PC-3 (cell line): ENCODE results near the gene NSDHL. TPM values are rescaled to one million over a fixed set of nuclear protein-coding genes. Genes with fewer than 3 reads are reported as not detected.

ENCODE experiments used
- ATAC-seq: fragments of 200-7000 bp; cut with Tn5 transposase; 2 replicates; pipeline ENCODE4 v1.9.1; 2020; ENCODE audit warnings: mild to moderate bottlenecking, moderate library complexity
- BruUV-seq: library from RNA; stranded (reverse); fragments of 400-500 nt; replicated peaks from 2 replicates; lab custom pipeline; 2021; lab: Mats Ljungman, UMichigan
- CTCF ChIA-PET: fragments of 300-600 bp; sonication (Branson Sonifier 250); formaldehyde crosslinking; loops from one replicate; lab custom pipeline; 2022; ENCODE audit warnings: antibody characterized with exemption; lab: Charles Lee
- POLR2A ChIA-PET: fragments of 300-600 bp; sonication (Branson Sonifier 250); formaldehyde crosslinking; loops from one replicate; lab custom pipeline; 2022; ENCODE audit warnings: antibody characterized with exemption; ENCODE audit not compliant: unreplicated experiment; lab: Charles Lee
- DNase-seq: peaks from one replicate; pipeline ENCODE4 v3.0.0-alpha.2; 2015
- H2AFZ ChIP-seq: fragments of 300-600 bp; sonication (generic); 2 replicates; pipeline ENCODE4 v1.6.0; 2016; ENCODE audit warnings: antibody characterized with exemption, low read length
- H3F3A ChIP-seq: fragments of 300-600 bp; sonication (generic); one replicate; pipeline ENCODE4 v1.6.0; 2017; ENCODE audit warnings: antibody characterized with exemption, low read length, control low read depth, mild to moderate bottlenecking; ENCODE audit not compliant: unreplicated experiment
- H3K27ac ChIP-seq: fragments of 300-600 bp; sonication (generic); 2 replicates; pipeline ENCODE4 v1.5.1; 2016; ENCODE audit warnings: mild to moderate bottlenecking, low read length
- H3K27me3 ChIP-seq: fragments of 300-600 bp; sonication (generic); 2 replicates; pipeline ENCODE4 v1.6.1; 2016; ENCODE audit warnings: low read length, mixed read lengths
- H3K36me3 ChIP-seq: fragments of 300-600 bp; sonication (generic); 2 replicates; pipeline ENCODE4 v1.6.1; 2016; ENCODE audit warnings: low read depth, mixed run types, low read length, mixed read lengths
- H3K4me1 ChIP-seq: fragments of 300-600 bp; sonication (generic); 2 replicates; pipeline ENCODE4 v1.5.1; 2016; ENCODE audit warnings: low read length; ENCODE audit not compliant: insufficient read depth
- H3K4me2 ChIP-seq: fragments of 300-600 bp; sonication (generic); 2 replicates; pipeline ENCODE4 v1.6.0; 2016; ENCODE audit warnings: low read length
- H3K4me3 ChIP-seq: fragments of 300-600 bp; sonication (generic); 2 replicates; pipeline ENCODE4 v1.5.1; 2016; ENCODE audit warnings: mild to moderate bottlenecking, low read length, mixed read lengths
- H3K79me2 ChIP-seq: fragments of 300-600 bp; sonication (generic); 2 replicates; pipeline ENCODE4 v1.6.1; 2017; ENCODE audit warnings: low read length, mixed read lengths
- H3K9ac ChIP-seq: fragments of 300-600 bp; sonication (generic); 2 replicates; pipeline ENCODE4 v1.6.0; 2016; ENCODE audit warnings: mild to moderate bottlenecking, low read length
- H3K9me2 ChIP-seq: fragments of 300-600 bp; sonication (generic); replicated peaks from 2 replicates; pipeline ENCODE4 v1.6.1; 2016; ENCODE audit warnings: mixed run types, low read length, mixed read lengths
- H3K9me3 ChIP-seq: fragments of 300-600 bp; sonication (generic); 2 replicates; pipeline ENCODE4 v1.6.1; 2016; ENCODE audit warnings: low read length, mixed read lengths
- H4K20me1 ChIP-seq: fragments of 300-600 bp; sonication (generic); 2 replicates; pipeline ENCODE4 v1.6.1; 2016; ENCODE audit warnings: low read length, mixed read lengths
- EZH2 ChIP-seq: fragments of 300-600 bp; sonication (generic); IDR thresholded peaks from one replicate; pipeline ENCODE4 v1.6.1; 2017; ENCODE audit warnings: antibody characterized with exemption, mild to moderate bottlenecking, low read length; ENCODE audit not compliant: unreplicated experiment
- EZH2phosphoT487 ChIP-seq: fragments of 300-600 bp; sonication (generic); IDR thresholded peaks from 2 replicates; pipeline ENCODE4 v1.6.1; 2018; ENCODE audit warnings: mild to moderate bottlenecking, antibody characterized with exemption, low read length, borderline replicate concordance
- intact Hi-C: fragments of 100-400 bp; cut with micrococcal nuclease; formaldehyde crosslinking; loops from 2 replicates; pipeline ENCODE4 v1.9.0; 2023
- total RNA-seq: library from RNA; depleted of rRNA; stranded (reverse); fragments of >200 nt; gene quantifications from 2 replicates; pipeline ENCODE4 v1.2.3, GENCODE V29; 2014
- TF ChIP-seq, protein P1 (sequence below): fragments of 300-600 bp; sonication (generic); conservative IDR thresholded peaks from 2 replicates; pipeline ENCODE4 v1.5.1; 2017; ENCODE audit warnings: antibody characterized with exemption, low read depth, mild to moderate bottlenecking, low read length

NSDHL gene
- total RNA-seq, 1 experiment from 2014 or later: 33.7 TPM

DNA sequence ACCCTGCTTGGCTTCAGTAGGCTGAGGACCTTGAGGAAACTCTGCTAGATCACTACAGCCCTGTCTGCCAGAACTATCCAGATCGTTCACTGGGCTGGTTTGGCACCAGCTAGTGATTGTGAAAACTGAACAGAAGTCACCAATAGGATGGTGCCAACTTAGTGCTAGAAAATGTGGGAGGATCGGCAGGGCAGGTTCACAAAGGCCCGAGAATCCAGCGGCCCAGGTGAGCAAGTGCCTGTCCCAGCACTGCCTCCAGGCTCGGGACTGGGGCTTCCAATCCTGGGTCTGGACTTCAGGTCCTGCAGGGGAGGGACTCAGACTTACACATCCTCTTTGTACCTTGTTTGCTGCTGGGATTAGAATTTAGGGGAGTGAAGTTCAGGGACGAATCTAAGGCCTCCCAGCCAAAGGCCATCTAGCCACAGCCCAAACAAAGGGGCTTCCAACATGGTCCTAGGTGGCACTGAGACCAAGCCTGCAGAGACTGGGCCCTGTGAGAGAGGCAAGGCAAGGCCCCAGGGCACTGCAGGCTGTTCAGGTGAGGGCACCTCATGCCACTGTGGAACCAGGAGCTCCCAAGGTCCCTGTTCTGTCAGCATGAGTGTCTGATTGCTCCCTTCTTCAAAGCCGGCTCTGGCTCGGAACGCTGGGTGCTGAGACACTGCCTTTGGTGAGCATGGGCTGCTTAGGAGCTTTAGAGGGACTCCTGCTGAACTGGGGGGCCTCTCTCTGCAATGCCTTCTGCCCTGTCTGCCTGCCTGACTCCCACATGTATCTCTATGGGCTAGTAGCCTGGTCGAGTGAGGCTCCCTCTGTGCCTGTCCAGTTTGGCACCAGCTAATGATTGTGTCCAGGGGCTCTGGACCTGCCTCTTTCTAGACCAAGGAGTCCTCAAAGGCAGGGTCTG, 46.3 kb downstream of the NSDHL start:
- intact Hi-C loops: no loop called here
- Histone ChIP-seq H3K4me1 (no peaks in the 10 kb centered on the region), H3K27me3 (no peaks in the 10 kb centered on the region), H3K4me2 (no peak overlapping the region), H3K9me3 (no peaks in the 10 kb centered on the region), H3K79me2 (no peaks in the 10 kb centered on the region), H3K27ac (no peak overlapping the region), H3K9ac (no peak overlapping the region), H3K36me3 (no peaks in the 10 kb centered on the region), H4K20me1 (no peaks in the 10 kb centered on the region), H2AFZ (no peak overlapping the region), H3K4me3 (no peak overlapping the region), H3K9me2 (no peaks in the 10 kb centered on the region), H3F3A (no peaks in the 10 kb centered on the region)
- ATAC-seq (no peak), DNase-seq (peak; percentile 36)
- CTCF ChIA-PET: no interaction called here
- POLR2A ChIA-PET: no interaction called here
- BruUV-seq: no TSS peak
- TF ChIP-seq EZH2 (no peak), EZH2phosphoT487 (no peak)
- TF ChIP-seq, protein P1, sequence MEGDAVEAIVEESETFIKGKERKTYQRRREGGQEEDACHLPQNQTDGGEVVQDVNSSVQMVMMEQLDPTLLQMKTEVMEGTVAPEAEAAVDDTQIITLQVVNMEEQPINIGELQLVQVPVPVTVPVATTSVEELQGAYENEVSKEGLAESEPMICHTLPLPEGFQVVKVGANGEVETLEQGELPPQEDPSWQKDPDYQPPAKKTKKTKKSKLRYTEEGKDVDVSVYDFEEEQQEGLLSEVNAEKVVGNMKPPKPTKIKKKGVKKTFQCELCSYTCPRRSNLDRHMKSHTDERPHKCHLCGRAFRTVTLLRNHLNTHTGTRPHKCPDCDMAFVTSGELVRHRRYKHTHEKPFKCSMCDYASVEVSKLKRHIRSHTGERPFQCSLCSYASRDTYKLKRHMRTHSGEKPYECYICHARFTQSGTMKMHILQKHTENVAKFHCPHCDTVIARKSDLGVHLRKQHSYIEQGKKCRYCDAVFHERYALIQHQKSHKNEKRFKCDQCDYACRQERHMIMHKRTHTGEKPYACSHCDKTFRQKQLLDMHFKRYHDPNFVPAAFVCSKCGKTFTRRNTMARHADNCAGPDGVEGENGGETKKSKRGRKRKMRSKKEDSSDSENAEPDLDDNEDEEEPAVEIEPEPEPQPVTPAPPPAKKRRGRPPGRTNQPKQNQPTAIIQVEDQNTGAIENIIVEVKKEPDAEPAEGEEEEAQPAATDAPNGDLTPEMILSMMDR: no peak

DNA sequence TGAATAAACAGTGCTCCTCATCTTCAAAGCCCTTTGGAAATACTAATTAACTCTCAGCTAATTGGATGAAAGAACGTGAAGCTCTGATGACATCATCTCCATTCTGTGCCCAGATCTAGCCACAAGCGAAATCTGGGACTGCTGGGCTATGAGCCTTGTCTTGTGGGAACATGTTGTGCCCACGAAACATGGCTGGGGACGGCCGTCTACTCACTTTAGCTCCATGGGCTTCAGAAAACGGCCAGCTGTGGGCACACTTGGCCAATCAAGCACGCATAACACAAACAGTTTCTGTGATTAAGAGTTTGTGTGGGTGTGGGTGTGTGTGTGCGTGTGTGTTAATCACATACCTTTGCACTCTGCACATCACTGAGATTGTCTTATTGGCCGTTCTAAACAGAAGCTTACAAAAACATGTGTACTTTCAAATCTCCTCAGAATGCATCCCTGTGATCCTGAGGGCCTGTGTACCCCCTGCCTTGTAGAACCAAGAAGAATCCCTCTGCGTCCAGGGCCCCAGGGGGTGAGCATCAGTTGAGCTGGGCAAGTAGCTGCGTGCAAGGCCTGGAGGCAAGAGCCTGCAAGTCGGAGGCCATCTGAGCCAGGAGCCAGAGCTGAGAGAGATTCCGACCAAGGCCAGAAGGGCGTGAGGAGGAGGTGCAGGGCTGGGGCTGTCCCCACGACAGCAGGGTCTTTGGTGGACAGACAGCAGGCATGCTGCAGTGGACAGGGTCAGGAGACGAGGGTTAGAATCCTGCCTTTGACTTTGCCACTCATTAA, 48.3 kb downstream of the NSDHL start:
- no peaks in the 10 kb centered on the region for H4K20me1 ChIP-seq
- H3K4me2 ChIP-seq: no peak overlapping the region
- intact Hi-C loops: no loop called here
- H3K27me3 ChIP-seq: no peaks in the 10 kb centered on the region
- no TSS peak for BruUV-seq
- no peak overlapping the region for H2AFZ ChIP-seq
- H3K9me2 ChIP-seq: no peaks in the 10 kb centered on the region
- ATAC-seq (no peak), DNase-seq (no peak)
- no peaks in the 10 kb centered on the region for H3K4me1 ChIP-seq
- no peaks in the 10 kb centered on the region for H3K36me3 ChIP-seq
- ChIA-PET CTCF (no interaction called here), POLR2A (no interaction called here)
- H3F3A ChIP-seq: no peaks in the 10 kb centered on the region
- H3K79me2 ChIP-seq: no peaks in the 10 kb centered on the region
- H3K9me3 ChIP-seq: no peaks in the 10 kb centered on the region
- no peak for TF ChIP-seq EZH2phosphoT487
- no peak for TF ChIP-seq EZH2
- TF ChIP-seq, protein P1: no peak
- no peak overlapping the region for H3K9ac ChIP-seq
- H3K27ac ChIP-seq: no peak overlapping the region
- no peak overlapping the region for H3K4me3 ChIP-seq
